ENCODE data around the gene C9.

The C9 gene

DNA sequence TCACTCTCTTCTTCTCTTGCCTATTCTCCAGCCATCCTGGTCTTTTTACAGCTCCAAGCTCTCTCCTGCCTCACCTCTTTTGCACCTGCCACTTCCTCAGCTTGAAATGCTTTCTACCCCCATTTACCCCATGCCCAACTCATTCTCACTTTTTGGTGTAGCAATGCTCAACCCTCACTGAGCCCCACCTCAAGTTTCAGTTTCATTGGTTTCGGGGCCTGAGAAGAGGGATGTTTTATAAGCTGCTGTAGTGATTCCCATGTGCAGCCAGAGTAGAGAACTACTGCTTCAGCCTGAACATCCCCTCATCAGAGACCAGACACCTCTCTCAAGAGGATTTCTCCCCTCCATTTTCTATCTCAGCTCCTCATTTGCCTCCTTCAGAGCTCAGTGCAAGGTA is 99.8 kb downstream of the C9 start:
- TF ChIP-seq, protein P1, sequence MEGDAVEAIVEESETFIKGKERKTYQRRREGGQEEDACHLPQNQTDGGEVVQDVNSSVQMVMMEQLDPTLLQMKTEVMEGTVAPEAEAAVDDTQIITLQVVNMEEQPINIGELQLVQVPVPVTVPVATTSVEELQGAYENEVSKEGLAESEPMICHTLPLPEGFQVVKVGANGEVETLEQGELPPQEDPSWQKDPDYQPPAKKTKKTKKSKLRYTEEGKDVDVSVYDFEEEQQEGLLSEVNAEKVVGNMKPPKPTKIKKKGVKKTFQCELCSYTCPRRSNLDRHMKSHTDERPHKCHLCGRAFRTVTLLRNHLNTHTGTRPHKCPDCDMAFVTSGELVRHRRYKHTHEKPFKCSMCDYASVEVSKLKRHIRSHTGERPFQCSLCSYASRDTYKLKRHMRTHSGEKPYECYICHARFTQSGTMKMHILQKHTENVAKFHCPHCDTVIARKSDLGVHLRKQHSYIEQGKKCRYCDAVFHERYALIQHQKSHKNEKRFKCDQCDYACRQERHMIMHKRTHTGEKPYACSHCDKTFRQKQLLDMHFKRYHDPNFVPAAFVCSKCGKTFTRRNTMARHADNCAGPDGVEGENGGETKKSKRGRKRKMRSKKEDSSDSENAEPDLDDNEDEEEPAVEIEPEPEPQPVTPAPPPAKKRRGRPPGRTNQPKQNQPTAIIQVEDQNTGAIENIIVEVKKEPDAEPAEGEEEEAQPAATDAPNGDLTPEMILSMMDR (IDR thresholded peaks at IDR 0.05) = no peak
- no peak overlapping the region for H3K27ac ChIP-seq
- no peak for DNase-seq (ENCODE audit: low spot score)
- H3K4me3 ChIP-seq = no peak overlapping the region

DNA sequence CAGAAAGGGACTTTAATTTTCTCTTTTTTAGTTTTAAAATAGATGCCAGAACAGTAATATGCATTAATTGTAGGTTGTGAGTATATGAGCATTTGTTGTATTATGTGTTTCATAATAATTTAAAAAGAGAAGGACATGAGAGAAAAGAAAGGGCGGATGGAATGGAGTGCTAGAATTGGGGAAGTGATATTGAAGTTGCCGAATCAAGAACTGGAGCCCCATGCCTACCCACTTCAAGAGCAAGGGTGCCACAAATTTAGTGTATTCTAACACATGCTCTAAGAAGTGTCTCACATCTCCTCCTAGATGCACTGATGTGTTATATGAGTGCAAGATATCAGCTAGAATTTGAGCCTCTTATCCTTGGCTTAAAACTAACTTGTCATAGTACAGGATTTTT is 101.3 kb downstream of the C9 start:
- H3K27ac ChIP-seq = no peak overlapping the region
- DNase-seq (ENCODE audit: low spot score) = no peak
- TF ChIP-seq, protein P1 (IDR thresholded peaks at IDR 0.05) = no peak
- no peak overlapping the region for H3K4me3 ChIP-seq

DNA sequence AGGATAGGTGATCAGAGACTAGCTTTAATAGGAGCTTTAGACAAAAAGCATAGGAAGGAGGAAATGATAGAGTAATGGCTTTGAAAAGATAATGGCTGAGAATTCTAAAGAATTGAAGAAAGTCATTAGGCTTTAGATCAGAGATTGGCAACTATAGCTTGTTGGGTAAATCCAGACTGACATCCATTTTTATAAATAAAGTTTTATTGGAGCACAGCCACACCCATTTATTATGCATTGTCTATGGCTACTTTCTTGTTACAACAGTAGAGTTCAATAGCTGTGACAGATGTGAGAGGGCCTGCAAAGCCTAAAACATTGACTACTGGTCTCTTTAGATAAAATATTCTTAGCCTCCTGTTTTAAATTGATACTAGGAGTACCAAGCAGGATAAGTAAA is 104.2 kb downstream of the C9 start:
- Histone ChIP-seq H3K4me3 (no peak overlapping the region), H3K27ac (no peak overlapping the region)
- DNase-seq (ENCODE audit: low spot score) = no peak
- TF ChIP-seq, protein P1 (IDR thresholded peaks at IDR 0.05) = no peak

DNA sequence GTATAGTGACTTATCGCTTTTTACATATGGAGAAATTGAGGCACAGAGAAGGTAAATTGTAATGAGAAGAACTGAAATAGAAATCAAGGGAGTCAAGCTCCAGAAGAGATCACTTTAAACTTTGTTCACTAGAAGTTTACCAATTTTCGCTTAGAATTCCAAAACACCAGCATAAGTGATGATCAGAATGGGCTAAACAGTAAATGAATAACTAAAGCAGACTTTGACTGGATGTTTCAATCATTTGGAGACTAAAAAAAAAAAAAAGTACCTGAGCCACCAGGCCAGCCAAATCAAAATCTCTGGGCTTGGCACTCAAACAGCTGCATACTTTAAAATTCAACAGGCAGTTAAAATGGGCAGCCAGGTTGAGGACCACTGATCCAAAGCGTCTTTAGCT is 106.7 kb downstream of the C9 start:
- H3K4me3 ChIP-seq = no peak overlapping the region
- TF ChIP-seq, protein P1 (IDR thresholded peaks at IDR 0.05) = no peak
- DNase-seq (ENCODE audit: low spot score) = no peak
- H3K27ac ChIP-seq = no peak overlapping the region

DNA sequence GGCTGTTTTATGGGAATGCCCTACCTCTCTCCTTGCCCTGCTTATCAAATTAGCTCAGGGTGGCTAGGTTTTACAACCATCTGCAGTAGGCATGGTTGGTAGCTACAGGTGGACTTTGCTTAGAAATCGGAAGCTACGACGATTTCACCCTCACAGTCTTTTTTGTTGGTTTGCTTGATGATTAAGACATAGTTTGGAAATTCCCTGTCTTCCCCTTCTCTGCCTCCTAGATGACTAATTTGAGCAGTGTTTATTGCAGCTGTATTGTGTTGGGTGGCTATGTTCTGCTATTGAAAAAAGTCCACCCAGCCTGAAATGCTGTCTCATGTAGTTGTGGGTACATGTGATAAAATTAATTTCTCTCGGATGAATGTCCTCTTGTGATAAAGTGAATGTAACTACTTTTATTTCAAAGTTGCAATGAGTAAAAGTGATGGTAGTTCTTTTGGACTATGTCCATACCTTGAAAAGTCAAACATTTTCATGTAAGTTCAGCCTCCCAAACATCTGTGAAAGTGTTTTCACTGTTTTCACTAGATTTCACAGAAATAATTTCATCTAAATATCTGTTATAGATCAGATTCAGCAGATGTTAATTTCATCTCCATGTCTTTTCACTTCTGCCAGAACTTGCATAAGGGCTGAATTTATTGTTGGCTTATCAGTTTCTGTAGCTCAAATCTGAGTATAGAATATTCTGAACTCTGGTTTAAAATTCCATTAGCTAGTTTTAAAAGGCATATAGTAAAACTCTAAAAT is 107.6 kb downstream of the C9 start:
- Histone ChIP-seq H3K27ac (peak overlapping the region in 1 of 2 donors; percentile 17), H3K4me3 (no peak overlapping the region)
- no peak for DNase-seq (ENCODE audit: low spot score)
- TF ChIP-seq, protein P1 (IDR thresholded peaks at IDR 0.05) = no peak

DNA sequence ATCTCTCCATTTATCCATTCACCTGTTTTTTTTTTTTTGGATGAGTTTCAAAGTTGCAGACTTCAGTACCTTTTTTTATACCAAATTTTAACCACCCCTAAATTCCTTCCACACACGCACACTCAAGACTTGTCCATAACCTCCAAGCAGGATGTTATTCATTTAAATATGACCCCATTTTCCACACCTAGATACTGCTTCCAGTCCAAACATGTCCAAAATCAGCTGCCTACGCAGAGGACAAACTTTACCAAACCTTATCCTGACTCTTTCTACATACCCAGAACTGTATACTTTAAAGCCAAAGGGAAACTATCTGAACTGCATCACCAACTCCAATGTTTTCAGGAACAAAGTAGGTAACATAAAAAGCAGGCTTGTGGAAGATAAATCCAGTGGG is 108.9 kb downstream of the C9 start:
- Histone ChIP-seq H3K4me3 (no peak overlapping the region), H3K27ac (no peak overlapping the region)
- no peak for DNase-seq (ENCODE audit: low spot score)
- TF ChIP-seq, protein P1 (IDR thresholded peaks at IDR 0.05) = no peak

DNA sequence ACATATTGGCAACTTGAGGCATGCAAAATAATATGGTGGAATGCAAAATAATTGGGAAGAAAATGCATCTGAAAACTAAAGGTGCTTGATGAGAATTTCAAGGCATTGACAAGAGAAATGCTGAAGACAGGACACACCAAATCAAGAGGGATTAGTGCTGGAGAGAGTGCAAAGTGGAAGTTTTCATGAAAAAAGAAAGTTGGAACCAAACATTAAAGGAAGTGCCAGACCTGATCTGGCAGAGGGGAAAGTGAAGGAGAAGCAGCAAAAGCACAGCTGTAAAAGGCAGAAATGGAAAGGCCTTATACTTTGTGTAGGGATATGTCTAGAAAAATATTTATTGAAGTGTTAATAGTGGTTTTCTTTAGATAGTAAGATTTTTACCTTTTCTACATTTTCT is 109.6 kb downstream of the C9 start:
- Histone ChIP-seq H3K4me3 (no peak overlapping the region), H3K27ac (no peak overlapping the region)
- DNase-seq (ENCODE audit: low spot score) = no peak
- TF ChIP-seq, protein P1 (IDR thresholded peaks at IDR 0.05) = no peak
